ENCODE data around the gene BDKRB2.

BDKRB2 gene
- 0 to 0.24 reads per million in 2 donors for total RNA-seq

DNA sequence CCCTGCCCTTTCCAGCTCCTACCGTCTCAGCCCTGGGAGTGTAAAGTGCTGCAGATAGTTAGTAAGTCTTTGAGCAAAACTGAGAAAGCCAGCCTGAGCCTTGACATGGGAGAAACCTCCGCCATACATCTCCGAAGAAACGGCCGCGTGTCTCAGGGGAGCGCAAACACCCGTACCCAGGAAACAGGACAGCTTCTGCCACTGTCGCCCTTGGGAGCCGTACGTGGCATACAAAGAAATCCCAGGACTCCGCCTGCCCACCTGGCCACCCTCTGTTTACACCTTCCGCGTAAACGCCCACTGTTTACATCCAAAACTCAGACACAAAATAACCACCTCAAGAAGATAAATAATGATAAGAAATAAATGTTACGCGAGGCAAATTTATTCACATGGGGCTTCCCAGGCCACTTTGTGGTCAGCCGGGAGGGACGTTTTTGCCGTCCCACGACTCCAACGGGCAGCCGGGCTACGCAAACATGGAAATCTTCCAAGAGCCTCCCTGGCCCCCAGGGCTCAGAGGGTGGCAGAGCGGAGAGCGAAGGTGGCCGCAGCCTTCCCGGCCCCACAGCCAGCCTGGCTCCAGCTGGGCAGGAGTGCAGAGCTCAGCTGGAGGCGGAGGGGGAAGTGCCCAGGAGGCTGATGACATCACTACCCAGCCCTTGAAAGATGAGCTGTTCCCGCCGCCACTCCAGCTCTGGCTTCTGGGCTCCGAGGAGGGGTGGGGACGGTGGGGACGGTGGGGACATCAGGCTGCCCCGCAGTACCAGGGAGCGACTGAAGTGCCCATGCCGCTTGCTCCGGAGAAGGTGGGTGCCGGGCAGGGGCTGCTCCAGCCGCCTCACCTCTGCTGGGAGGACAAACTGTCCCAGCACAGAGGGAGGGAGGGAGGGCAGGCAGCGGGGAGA, at the start of gene BDKRB2:
TSS of gene BDKRB2 (plus strand) at position 689 of the 908 bp plus-strand sequence. CDS start 32,269 bp downstream, outside the sequence.
- DNase-seq: no peak

DNA sequence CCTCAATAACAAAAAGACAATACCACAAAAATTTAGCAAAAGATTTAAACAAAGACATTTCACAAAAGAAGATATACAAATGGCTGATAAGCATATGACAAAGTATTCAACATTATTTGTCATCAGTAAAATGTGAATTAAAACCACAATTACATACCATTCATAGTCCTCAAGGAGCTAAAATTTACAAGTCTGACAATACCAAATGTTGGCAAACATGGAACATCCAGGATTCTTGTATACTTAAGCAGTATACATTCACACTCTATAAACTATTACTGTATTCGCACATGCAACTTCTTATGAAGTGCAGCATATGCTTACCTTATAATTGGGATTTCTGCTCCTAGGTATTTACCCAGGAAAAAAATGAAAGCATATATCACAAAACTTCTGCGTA, 49.7 kb upstream of the BDKRB2 start:
- no peak for DNase-seq

GRCh38 chr14:96156804-96157760, 47.6 kb upstream of the BDKRB2 start:
- no peak for DNase-seq

GRCh38 chr14:96158735-96159134, 45.9 kb upstream of the BDKRB2 start:
- no peak for DNase-seq

DNA sequence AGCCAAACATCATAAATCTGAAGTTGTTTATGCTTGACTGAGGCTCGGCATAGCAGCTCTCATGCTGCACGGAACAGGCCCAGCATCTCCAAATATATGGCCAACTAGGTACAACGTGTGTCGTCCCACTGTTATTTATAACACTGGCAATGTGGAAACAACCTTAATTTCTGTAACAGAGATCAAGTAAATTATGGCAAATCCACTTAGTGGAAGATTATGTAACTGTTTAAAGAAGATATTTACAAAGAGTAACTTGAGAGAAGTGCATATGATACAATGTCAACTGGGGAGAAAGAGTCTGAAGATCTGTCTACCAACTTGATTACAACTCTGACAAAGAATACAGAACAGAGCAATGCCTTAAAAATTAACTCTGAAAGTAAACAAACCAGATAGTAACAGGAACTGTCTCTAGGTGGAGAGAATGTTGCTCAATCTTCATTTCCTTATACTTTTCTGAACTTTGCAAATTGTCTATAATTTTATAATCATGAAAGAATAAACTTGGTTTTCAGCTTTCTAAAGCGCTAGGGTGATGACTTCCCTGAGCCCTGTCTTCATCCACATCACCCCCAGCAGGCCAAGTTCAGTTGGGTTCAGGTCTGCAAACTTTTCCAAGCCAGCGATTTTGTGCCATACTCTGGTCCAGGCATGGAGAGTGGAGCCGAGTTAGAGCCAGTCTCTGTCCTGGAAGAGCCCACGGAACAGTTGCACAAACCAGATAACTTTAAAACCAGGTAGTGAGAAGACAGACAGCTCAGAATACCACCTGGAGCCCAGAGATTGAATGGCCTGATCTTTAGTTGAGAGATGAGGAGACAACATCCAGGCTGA, 44.3 kb upstream of the BDKRB2 start:
- DNase-seq: no peak

GRCh38 chr14:96160913-96161310, 43.7 kb upstream of the BDKRB2 start:
- DNase-seq: no peak

DNA sequence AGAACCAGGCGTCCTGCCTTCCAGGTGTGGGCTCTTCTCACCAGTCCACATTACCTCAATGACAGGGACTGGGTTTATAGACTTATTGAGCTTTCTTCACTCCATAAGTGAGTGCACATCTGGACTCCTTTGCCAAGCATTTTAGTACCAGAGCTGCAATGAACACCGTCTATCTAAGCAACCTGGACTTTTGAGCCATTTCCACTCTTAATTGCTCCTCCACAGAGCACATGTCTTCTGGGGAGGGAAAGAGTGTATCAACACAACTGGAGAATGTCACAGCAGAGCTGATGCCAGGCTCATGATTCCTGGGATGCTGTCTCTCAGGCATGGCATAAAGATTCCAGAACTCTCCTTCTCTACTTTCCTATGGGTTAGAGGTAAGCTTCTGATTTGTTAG, 43.0 kb upstream of the BDKRB2 start:
- DNase-seq: no peak

GRCh38 chr14:96162265-96162664, 42.4 kb upstream of the BDKRB2 start:
- DNase-seq: no peak

GRCh38 chr14:96162741-96163140, 41.9 kb upstream of the BDKRB2 start:
- DNase-seq: no peak

DNA sequence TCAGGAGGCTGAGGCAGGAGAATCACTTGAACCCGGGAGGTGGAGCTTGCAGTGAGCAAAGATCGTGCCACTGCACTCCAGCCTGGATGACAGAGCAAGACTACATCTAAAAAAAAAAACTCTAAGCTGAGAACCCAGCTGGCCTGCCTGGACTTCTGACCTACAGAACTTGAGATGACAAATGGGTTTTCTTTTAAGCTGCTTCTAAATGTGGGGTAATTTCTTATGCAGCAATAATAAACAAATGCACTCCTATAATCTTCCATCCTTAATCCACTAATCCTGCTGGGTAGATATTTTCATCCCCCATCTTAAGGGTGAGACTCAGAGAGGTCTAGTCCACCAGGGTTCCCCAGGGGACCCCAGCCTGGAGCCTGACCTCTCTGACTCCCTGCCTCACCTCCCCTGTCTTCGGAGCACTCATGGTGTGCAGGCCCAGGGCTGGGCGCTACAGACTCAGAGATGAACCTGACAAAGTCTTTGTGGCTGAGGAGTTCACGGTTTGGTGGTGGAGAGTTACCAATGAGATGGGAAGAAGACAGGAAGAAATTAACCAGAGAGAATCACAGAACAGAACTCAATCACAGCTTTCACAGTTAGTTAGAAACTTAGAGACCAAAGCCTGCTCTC, 39.7 kb upstream of the BDKRB2 start:
- no peak for DNase-seq

- no peak for DNase-seq
These were observed 38.9 kb upstream of the BDKRB2 start for GRCh38 chr14:96165493-96166436.

DNA sequence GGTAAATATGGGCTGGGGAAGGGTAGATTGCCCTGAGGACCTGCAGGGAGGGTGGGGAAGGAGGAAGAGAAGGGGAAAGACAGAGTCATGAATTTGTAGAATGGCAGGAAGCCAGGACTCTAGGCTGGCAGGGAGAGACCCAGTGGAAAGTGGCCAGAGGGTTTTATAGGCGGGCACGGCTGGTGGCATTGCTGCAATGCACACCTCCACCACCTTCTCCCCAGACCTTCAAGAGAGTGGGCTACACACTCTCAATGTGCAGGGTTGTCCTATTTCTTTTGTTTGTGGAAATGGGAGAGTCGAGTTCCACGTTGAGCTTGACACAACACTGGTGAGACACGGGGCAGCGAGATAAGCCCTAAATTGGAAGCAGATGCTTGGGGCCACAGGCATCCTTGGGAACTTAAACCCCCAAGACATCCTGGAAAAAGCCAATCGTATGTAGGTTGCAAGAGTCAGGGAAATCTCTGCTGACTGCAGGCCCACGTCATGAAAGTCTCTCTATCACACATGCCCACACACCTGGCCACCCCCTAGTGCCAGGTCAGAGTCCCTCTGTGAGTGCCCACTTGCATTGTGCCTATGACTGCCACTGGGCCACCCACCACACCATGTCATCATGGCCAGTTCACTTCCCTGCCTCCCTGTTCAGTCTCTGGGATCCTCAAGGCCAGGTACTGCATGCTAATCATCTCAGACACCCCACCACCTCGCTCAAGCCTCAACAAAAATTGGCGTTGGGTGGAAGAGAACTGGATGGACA, 38.0 kb upstream of the BDKRB2 start:
- DNase-seq: no peak

GRCh38 chr14:96167224-96168148, 37.2 kb upstream of the BDKRB2 start:
- no peak for DNase-seq

DNA sequence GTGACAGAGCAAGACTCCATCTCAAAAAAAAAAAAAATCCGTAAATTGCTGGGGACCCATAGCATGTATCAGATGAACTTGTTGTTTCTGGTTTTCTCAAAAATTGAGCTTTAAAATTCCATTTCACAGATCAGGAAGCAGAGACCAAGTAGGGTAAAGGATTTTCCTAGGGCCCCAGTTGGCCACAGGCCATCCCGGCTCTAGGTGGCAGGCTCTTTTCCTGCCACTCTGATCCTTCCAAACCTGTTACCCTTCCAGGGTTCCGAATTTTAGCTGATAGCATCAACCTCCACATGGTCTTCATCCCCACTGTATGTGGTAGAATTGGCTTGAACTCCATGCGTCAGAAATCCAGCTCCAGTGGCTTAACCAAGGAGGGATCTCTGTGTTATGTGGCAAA, 36.1 kb upstream of the BDKRB2 start:
- DNase-seq: no peak

GRCh38 chr14:96170961-96171592, 33.6 kb upstream of the BDKRB2 start:
- DNase-seq: no peak

DNA sequence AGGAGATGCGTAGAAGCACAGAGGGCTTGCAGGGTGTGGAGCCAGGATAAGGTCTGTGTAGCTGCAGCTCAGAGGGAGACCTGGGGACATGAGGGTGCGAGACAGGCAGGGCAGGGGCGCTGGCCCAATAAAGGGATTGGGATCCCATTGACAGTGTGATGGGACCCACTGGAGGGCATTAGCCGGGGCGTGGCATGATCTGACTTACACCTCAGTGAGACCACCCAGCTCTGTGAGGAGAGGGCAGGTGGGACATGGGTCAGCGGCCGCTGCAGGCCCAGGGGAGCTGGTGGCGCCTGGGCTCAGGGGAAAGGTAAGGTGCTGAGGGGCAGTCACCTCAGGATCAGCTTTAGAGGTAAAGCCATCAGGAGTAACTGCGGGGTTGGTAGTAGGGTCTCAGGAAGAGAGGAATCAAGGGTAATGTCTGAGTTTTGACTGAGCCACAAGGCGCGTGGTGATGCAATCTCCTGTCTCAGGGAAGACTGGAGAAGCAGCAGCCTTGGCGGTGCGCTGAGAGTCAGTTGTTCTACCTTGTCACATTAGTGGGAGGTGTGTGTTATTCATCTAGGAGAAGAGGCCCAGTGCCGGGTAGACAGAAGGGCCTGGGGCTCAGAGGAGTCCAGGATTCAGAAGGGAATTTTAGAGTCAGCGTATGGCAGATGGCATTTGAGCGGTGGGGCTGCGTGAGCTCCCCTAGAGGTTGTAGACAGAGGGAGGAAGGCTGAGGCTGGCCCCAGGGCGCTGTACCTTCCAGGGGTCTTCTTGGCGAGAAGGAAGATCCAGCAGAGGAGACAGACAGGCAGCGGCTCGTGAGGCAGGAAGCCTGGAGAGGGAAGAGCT, 30.8 kb upstream of the BDKRB2 start:
- DNase-seq: no peak

- DNase-seq: no peak
These were observed 28.4 kb upstream of the BDKRB2 start for GRCh38 chr14:96176275-96176674.

Measured in T-helper 9 cell (primary cell).